ENCODE measurements around the gene WFDC1. TPM values are rescaled to one million over a fixed set of nuclear protein-coding genes. Genes with fewer than 3 reads are reported as not detected.

Gene WFDC1
- total and polyA plus RNA-seq, 2 donors (not counting 3 experiments of a cell fraction or from before 2014, with no cell fraction given), result not detected

DNA sequence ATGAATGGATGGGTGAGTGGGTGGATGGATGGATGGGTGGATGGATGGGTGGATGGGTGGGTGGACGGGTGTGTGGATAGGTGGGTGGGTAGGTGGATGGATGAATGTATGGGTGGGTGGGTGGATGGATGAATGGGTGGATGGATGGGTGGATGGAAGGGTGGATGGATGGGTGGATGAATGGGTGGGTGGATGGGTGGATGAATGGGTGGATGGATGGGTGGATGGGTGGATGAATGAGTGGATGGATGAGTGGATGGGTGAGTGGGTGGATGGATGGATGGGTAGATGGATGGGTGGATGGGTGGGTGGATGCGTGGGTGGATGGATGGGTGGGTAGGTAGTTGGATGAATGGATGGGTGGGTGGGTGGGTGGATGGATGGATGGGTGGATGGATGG lies 60.5 kb downstream of the WFDC1 start:
- ChIA-PET POLR2A (no interaction called here), CTCF (no interaction called here)
- dilution Hi-C loops (cut with MboI; ENCODE audit: extremely low pct_ligation_motif_present, low sequenced_read_pairs), result no loop called here
- H3K4me3 ChIP-seq (replicated peaks in 1 of 3; ENCODE audit: insufficient read depth in 1 of 3, low read depth in 1 of 3, low read length in 3 of 3), result no peak overlapping the region
- H3K27me3 ChIP-seq (ENCODE audit: control insufficient read depth in 2 of 2, insufficient read depth in 2 of 2, low read length in 2 of 2), result no peaks in the 10 kb centered on the region
- no peaks in the 10 kb centered on the region for H3K9me3 ChIP-seq (replicated peaks; ENCODE audit: control insufficient read depth, insufficient read depth, low read length)
- no peaks in the 10 kb centered on the region for H4K20me1 ChIP-seq (replicated peaks; ENCODE audit: control insufficient read depth, extremely low read depth, insufficient read depth, low read length)
- no peak overlapping the region for H3K9ac ChIP-seq (replicated peaks; ENCODE audit: extremely low read depth, insufficient read depth, low read length)
- no TSS peak for BruUV-seq (replicated peaks)
- H3K4me2 ChIP-seq (ENCODE audit: insufficient read depth, low read length), result no peak overlapping the region
- H2AFZ ChIP-seq (ENCODE audit: low read depth, low read length), result no peak overlapping the region
- no peaks in the 10 kb centered on the region for H3K79me2 ChIP-seq (ENCODE audit: control insufficient read depth, insufficient read depth, low read length)
- FAIRE-seq (no peak), DNase-seq (ENCODE audit: low read depth, low spot score) (no peak)
- no peaks in the 10 kb centered on the region for H3K9me1 ChIP-seq (replicated peaks; ENCODE audit: control insufficient read depth, extremely low read depth, insufficient read depth, low read length)
- H3K4me1 ChIP-seq (ENCODE audit: control insufficient read depth, extremely low read depth, insufficient read depth, low read length), result no peaks in the 10 kb centered on the region
- TF ChIP-seq, protein P1, sequence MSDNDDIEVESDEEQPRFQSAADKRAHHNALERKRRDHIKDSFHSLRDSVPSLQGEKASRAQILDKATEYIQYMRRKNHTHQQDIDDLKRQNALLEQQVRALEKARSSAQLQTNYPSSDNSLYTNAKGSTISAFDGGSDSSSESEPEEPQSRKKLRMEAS (IDR thresholded peaks at IDR 0.05; ENCODE audit: insufficient read depth, insufficient read length), result no peak
- TF ChIP-seq JUN (IDR thresholded peaks at IDR 0.05; ENCODE audit: borderline replicate concordance, insufficient read depth, insufficient read length, low read depth) (no peak), FOS (IDR thresholded peaks at IDR 0.05; ENCODE audit: borderline replicate concordance, insufficient read depth, low read length) (no peak), GATA2 (IDR thresholded peaks at IDR 0.05; ENCODE audit: insufficient read depth, insufficient read length, low read depth, low read length) (no peak), POLR2AphosphoS5 (IDR thresholded peaks at IDR 0.05; ENCODE audit: insufficient read depth, low read depth, low read length) (no peak), EZH2 (IDR thresholded peaks at IDR 0.05; ENCODE audit: borderline replicate concordance, low read depth, low read length, severe bottlenecking) (no peak), POLR2A (IDR thresholded peaks at IDR 0.05; ENCODE audit: low read depth, low read length) (no peak)
- TF ChIP-seq, protein P2, sequence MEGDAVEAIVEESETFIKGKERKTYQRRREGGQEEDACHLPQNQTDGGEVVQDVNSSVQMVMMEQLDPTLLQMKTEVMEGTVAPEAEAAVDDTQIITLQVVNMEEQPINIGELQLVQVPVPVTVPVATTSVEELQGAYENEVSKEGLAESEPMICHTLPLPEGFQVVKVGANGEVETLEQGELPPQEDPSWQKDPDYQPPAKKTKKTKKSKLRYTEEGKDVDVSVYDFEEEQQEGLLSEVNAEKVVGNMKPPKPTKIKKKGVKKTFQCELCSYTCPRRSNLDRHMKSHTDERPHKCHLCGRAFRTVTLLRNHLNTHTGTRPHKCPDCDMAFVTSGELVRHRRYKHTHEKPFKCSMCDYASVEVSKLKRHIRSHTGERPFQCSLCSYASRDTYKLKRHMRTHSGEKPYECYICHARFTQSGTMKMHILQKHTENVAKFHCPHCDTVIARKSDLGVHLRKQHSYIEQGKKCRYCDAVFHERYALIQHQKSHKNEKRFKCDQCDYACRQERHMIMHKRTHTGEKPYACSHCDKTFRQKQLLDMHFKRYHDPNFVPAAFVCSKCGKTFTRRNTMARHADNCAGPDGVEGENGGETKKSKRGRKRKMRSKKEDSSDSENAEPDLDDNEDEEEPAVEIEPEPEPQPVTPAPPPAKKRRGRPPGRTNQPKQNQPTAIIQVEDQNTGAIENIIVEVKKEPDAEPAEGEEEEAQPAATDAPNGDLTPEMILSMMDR (IDR thresholded peaks at IDR 0.05; ENCODE audit: extremely low read depth in 1 of 2, insufficient read depth in 1 of 2, low read depth in 1 of 2, low read length in 2 of 2), result no peak
- H3K36me3 ChIP-seq (ENCODE audit: control insufficient read depth in 2 of 2, extremely low read depth in 1 of 2, insufficient read depth in 2 of 2, low read length in 2 of 2), result no peaks in the 10 kb centered on the region
- H3K27ac ChIP-seq (ENCODE audit: insufficient read depth, low read depth, low read length), result no peak overlapping the region
- intact Hi-C loops (cut with micrococcal nuclease), result no loop called here
